ENCODE measurements around the gene KRTAP5-9. TPM values are rescaled to one million over a fixed set of nuclear protein-coding genes. Genes with fewer than 3 reads are reported as not detected.
"Not testable (repeated sequence)": the region's sequence is repeated elsewhere in the genome, so short reads cannot be mapped to it uniquely, and the experiment has no call there.

Gene KRTAP5-9
- total and polyA plus RNA-seq, 2 donors from 2014 or later, result 0.66 TPM; not detected in 1

GRCh38 chr11:71572811-71573210 lies 24.6 kb downstream of the KRTAP5-9 start:
- Histone ChIP-seq H3K4me3 (ENCODE audit: low read length in 3 of 3) (no peak overlapping the region), H3K9ac (ENCODE audit: low read length in 3 of 3) (no peak overlapping the region), H3K27me3 (ENCODE audit: control insufficient read depth, insufficient read depth, low read length) (no peaks in the 10 kb centered on the region), H3K36me3 (ENCODE audit: control insufficient read depth in 2 of 3, insufficient read depth in 3 of 3, low read length in 3 of 3) (no peaks in the 10 kb centered on the region), H3K27ac (ENCODE audit: low read depth in 2 of 2, low read length in 2 of 2) (no peak overlapping the region), H3K4me1 (ENCODE audit: control insufficient read depth in 2 of 3, insufficient read depth in 2 of 3, low read depth in 1 of 3, low read length in 3 of 3) (no peaks in the 10 kb centered on the region), H3K9me3 (ENCODE audit: control insufficient read depth in 2 of 3, insufficient read depth in 1 of 3, low read length in 3 of 3) (no peaks in the 10 kb centered on the region)
- TF ChIP-seq CTCF (IDR thresholded peaks at IDR 0.05; ENCODE audit: borderline replicate concordance, extremely low read depth, insufficient read depth), result no peak
- no peak for DNase-seq
- intact Hi-C loops (cut with DNase I), result no loop called here
- FAIRE-seq, result no peak

- DNase-seq (no peak), FAIRE-seq (no peak)
- intact Hi-C loops (cut with DNase I), result no loop called here
- H3K9ac ChIP-seq (ENCODE audit: low read length in 3 of 3), result no peak overlapping the region
- no peak for TF ChIP-seq CTCF (IDR thresholded peaks at IDR 0.05; ENCODE audit: borderline replicate concordance, extremely low read depth, insufficient read depth)
- no peak overlapping the region for H3K4me3 ChIP-seq (ENCODE audit: low read length in 3 of 3)
- H3K27ac ChIP-seq (ENCODE audit: low read depth in 2 of 2, low read length in 2 of 2), result no peak overlapping the region
- no peaks in the 10 kb centered on the region for H3K36me3 ChIP-seq (ENCODE audit: control insufficient read depth in 2 of 3, insufficient read depth in 3 of 3, low read length in 3 of 3)
- H3K27me3 ChIP-seq (ENCODE audit: control insufficient read depth, insufficient read depth, low read length), result no peaks in the 10 kb centered on the region
- no peaks in the 10 kb centered on the region for H3K4me1 ChIP-seq (ENCODE audit: control insufficient read depth in 2 of 3, insufficient read depth in 2 of 3, low read depth in 1 of 3, low read length in 3 of 3)
- H3K9me3 ChIP-seq (ENCODE audit: control insufficient read depth in 2 of 3, insufficient read depth in 1 of 3, low read length in 3 of 3), result no peaks in the 10 kb centered on the region
Observed at GRCh38 chr11:71574418-71574817, 26.2 kb downstream of the KRTAP5-9 start.

GRCh38 chr11:71575723-71576424 lies 27.7 kb downstream of the KRTAP5-9 start:
- no peaks in the 10 kb centered on the region for H3K27me3 ChIP-seq (ENCODE audit: control insufficient read depth, insufficient read depth, low read length)
- intact Hi-C loops (cut with DNase I), result no loop called here
- H3K4me1 ChIP-seq (ENCODE audit: control insufficient read depth in 2 of 3, insufficient read depth in 2 of 3, low read depth in 1 of 3, low read length in 3 of 3), result no peaks in the 10 kb centered on the region
- DNase-seq (no peak), FAIRE-seq (no peak)
- no peak overlapping the region for H3K9ac ChIP-seq (ENCODE audit: low read length in 3 of 3)
- no peaks in the 10 kb centered on the region for H3K9me3 ChIP-seq (ENCODE audit: control insufficient read depth in 2 of 3, insufficient read depth in 1 of 3, low read length in 3 of 3)
- TF ChIP-seq CTCF (IDR thresholded peaks at IDR 0.05; ENCODE audit: borderline replicate concordance, extremely low read depth, insufficient read depth), result no peak
- no peak overlapping the region for H3K4me3 ChIP-seq (ENCODE audit: low read length in 3 of 3)
- no peaks in the 10 kb centered on the region for H3K36me3 ChIP-seq (ENCODE audit: control insufficient read depth in 2 of 3, insufficient read depth in 3 of 3, low read length in 3 of 3)
- no peak overlapping the region for H3K27ac ChIP-seq (ENCODE audit: low read depth in 2 of 2, low read length in 2 of 2)

GRCh38 chr11:71576688-71577465 lies 28.7 kb downstream of the KRTAP5-9 start:
- H3K4me3 ChIP-seq (ENCODE audit: low read length in 3 of 3); DNase-seq; intact Hi-C loops (cut with DNase I); H3K27ac ChIP-seq (ENCODE audit: low read depth in 2 of 2, low read length in 2 of 2); H3K9ac ChIP-seq (ENCODE audit: low read length in 3 of 3); H3K27me3 ChIP-seq (ENCODE audit: control insufficient read depth, insufficient read depth, low read length); H3K4me1 ChIP-seq (ENCODE audit: control insufficient read depth in 2 of 3, insufficient read depth in 2 of 3, low read depth in 1 of 3, low read length in 3 of 3); H3K9me3 ChIP-seq (ENCODE audit: control insufficient read depth in 2 of 3, insufficient read depth in 1 of 3, low read length in 3 of 3); H3K36me3 ChIP-seq (ENCODE audit: control insufficient read depth in 2 of 3, insufficient read depth in 3 of 3, low read length in 3 of 3); FAIRE-seq: not testable (repeated sequence)
